TTC549 (cell line): ENCODE results near the gene PLXNB1.
"Not testable (repeated sequence)": the region's sequence is repeated elsewhere in the genome, so short reads cannot be mapped to it uniquely, and the experiment has no call there.

Source experiments
- FAIRE-seq: peaks from 2 replicates; lab custom pipeline; 2012; peaks lifted over from hg19 to GRCh38; lab: Jason Lieb, UNC

PLXNB1 gene

DNA sequence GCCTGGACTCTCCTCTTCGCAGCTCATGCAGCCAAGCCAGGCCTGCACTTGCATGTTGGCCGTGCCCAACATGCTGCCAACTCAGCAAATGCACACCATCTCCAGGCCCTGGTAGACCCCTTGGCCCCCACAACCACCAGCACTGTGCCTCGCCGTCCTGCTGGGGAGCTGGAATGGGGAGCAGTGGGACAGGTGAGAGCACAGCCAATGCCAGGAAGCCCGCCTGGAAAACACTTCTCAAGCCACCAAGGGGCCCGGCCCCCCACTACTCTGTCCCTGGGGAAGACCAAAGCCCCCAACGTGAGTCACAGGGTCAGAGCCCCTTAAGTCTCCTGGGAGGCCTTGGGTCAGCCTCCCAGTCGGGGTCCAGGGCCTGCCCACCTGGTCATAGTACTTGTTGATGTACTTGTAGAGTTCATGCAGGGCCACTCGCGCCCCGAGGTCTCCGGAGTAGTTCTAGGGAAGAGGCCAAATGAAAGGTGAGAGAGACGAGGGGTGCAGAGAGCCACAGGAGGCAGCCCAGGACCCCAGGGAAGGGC, 24.5 kb downstream of the PLXNB1 start:
- FAIRE-seq, result no peak

DNA sequence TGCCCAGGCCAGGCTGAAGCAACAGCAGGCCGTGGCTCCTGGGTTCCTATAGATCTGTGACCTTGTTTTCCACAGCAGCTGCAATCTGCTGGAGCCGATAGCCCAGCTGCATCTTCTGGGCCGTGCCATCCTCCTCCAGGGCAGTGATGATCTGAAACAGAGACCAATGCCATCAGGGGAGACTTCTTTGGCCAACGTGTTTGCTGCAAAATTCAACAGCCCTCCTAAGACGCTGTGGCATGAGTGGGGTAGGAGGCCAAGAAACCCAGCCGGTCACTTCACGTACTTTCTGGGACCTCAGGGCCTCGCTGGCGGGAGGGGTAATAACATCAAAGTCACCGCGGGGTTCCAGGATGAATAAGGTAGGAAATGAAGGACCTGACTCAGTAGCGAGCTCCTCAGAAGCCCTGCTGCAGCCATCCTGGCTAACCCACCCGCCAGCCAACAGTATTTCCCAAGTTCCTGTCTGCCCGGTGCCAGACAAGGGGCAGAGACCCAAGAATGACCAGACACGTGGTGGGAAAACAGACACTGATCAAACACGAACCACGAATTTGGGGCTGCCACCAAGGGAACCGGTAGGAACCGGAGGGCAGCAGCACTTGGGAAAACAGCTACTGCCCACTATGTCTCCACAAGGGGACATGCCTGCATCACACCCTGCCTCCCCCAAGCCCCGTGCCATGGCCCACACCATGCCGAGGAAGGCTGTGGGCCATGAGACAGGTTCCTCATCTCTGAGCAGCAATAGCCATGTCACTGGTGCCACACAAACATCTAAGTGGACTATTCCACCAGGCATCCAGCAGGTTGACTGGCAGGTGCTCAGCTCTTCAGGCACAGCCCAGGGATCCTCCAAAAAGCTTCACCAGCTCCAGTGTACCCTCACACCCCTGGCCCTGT, 25.2 kb downstream of the PLXNB1 start:
- FAIRE-seq, result no peak

DNA sequence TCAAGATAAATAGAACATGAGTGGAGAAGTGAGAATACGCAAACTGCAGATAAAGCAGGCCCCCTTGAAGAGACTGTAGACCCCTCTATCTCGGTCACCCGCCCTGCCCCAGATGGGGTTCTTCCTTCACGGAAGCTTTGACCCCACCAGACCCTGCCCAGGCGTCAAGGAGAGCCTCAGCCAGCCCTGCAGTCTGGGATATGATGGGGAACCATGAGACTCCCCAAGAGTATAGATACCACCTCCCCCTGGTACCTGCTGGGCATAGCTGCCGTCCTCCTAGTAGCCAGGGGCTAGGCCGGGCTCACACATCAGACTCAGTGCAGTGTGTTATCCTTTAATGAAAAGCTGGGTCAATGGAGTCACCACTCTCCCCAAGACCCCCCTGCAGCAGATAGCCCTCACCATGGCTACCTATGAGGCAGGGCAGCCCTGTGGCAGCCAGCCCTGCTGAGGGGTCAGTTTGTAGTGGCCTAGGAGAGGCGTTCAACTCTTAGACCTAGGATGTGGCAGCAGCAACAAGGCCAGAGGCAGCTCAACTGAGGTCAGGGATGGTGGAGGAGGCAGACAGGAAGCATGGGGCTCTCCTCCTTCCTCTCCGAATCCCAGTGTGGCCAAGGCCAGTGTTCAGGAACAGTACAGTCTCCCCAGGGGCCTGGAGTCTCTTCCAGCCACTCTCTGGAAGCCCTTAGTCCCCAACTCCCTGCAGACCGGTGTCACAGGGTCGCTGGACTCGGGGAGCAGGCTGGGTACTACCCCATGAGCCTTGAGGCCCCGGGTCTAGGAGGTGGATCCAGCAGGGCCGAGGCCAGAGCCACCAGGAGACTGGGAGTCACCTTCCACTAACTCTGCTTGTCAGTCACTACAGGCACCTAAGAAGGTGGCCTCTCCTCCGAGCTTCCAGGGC, 26.1 kb downstream of the PLXNB1 start:
- FAIRE-seq, result no peak

DNA sequence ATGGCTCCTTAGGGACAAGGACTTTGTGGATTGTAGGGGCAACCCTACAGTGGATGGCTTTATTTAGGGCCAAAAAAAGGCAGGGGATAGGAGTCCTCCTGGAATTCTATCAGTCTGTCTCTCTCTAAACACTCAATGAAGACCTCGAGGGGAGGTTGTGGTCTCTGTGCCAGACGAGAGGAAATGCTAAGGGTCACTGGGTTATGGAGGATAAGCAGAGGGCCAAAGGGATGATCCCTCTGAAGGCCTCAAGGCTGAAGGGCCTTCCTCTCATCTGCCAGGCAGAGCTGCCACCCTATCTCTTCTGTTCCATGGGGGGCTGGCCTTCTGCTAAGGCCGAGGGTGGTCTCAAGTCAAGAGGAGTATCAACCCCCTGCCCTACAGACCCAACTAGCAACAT, 27.0 kb downstream of the PLXNB1 start:
- no peak for FAIRE-seq

DNA sequence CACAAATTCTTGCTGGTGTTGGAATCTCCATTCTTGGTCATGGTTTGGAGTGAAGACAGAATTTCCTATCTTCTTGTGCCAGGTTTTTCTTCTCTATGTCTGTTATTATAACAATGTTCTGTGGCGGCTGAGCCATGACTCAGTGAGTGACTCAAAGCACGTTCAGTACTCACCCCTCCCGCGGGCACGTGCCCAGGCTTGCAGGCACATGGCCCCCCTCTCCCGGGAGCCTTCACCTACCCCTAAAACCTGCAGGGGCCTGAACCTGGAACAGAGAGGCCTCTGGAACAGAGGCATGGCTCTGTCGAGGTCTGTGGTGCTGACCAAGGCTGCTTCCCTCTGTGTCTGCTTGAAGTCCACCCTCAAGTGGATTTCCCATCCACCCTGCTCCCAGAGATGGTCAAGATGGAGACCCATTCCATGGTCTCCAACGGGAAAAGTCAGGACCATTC, 27.6 kb downstream of the PLXNB1 start:
- no peak for FAIRE-seq

DNA sequence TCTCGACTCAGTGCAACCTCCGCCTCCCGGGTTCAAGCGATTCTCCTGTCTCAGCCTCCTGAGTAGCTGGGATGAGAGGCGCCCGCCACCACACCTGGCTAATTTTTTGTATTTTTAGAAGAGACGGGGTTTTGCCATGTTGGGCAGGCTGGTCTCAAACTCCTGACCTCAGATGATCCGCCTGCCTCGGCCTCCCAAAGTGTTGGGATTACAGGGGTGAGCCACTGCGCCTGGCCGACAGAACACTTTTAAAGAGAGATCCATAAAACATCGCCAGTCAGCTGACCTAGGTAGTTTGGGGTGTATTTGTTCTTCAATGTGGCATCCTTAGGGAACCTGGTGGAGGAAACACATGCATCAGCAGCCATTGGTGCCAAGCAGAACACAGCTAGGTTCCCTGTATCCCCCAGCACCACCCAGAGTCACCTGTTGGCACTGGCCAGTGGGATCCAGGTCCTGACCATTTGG, 28.4 kb downstream of the PLXNB1 start:
- FAIRE-seq, result not testable (repeated sequence)

DNA sequence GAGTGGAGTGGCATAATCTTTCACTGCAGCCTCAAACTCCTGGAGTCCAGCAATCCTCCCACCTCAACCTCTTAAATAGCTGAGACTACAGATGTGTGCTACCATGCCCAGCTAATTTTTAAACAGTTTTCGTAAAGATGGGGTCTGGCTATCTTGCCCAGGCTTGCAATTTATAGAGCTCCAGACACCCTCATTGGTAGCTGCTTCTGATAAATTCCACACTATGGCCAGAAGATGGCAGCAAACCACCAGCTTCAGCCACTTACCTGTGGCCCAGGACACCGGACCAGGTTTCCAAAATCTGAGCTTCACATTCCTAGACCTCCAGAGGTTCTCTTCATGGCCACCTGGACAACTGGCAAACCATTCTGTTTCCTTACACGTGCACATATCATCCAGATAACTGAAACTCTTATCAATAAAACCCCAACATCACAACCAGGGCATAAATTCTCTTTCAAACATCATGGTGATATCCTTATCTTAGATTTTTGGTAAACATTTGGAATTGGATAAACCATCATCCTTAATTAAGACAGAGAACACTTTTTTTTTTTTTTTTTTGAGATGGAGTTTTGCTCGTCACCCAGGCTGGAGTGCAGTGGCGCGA, 29.0 kb downstream of the PLXNB1 start:
- no peak for FAIRE-seq

DNA sequence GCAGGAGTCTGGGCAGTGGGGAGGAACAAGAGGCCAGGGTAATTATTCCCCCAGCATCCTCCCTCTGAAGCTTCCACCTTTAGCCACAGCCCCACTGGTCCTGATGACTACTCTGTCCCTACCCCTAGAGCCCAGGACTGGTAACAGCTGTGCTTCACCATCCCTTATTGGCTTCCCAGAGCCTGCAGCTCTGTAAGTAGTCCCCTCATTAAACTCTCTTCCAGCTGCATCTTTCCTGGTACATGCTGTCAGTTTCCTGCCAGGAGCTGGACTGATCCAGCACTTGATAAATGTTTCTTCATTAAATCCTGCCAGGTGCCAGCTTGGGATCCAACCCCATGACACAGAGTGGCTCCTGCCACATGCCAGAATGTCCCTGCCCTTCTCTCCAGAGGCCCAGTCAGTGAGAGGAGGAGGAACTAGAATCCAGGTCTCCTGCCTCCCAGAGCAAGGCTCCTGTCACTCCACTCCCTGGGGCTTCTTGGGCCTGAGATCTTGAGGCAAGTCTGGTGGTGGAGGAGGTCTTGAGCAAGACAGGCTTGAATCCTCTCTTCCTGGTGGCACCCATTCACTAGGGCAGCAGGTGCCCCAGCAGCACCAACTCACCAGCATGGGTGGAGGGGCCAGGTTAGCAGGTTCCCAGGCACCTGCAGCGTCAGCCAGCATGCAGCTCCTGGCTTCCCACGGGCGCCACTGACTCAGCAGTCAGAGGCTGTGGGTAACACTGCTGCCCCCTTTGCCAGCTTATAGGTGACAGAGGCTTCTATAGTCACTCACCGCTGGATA, 30.3 kb downstream of the PLXNB1 start:
- no peak for FAIRE-seq

DNA sequence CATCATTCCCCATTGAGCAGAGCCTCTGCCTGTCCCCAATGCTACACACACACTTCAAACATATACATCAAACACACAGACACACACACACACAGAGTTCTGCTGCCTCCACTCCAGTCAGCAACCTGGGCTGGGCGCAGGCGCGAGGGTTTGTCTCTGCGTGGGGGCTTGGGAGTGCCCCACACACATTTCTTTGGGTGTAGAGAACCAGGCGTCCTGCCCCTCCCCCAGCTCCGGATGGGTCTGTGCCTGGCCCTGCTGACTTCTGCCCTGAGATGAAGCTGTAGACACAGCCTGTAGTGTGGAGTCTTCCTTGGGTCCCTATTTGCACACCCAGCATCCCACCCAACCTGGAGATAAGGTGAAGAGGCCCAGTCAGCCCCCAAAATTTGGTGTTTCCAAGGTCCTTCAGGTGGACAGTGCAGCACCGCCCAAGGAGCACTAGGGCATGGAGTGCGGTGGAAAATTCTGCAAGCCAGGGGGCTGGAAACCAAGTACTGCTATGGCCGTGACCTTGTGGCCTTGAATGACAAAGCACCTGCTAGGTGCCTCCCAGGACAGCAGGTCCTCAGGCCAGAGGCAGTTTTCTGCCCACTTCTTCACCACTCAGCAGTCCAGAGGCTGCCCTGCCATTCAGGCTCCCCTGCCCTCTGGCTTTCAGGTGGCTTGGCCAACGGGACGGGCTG, 31.0 kb downstream of the PLXNB1 start:
- no peak for FAIRE-seq

DNA sequence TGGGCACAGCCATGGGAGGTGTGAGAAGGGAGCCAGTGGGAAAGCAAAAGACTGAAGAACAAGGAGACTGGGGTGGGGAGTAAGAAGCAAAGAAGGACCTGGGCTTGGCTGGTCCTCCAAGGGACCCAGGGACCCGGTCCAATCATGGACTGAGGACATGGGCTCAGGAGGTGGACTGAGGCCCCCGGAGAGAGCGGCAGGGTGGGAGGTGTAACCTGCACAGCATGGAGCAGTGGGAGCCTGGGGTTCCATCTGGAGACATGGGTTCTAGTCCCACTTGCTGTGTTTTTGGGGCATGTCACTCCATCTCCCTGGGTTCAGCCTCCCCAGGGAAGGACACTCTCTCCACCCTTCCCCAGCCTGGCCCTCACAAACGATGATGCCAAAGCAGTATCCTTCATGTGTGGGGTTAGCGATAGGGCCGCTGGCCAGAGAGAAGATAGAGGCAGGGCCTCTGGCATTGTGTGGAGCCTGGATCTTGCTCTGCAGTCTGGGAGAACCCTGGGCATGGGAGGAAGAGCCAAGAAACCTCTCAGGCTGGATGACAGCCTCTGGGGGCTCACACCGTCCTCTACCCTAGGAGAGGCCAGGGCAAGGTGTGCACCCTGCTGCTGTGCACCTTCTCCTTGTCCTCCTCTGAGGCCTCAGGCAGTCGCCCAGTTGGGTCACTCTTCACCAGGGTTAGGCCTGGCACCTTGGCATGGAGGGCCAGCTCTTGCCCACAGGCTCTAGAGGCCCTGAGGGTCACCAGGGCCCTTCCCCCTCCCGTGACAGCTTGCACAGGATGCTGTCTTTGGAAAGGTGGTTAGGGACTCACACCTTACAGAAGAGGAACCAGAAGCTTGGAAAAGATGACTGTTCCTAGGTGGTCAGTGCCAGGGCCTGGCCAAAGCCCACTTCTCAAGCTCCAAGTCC, 31.9 kb downstream of the PLXNB1 start:
- FAIRE-seq, result no peak

DNA sequence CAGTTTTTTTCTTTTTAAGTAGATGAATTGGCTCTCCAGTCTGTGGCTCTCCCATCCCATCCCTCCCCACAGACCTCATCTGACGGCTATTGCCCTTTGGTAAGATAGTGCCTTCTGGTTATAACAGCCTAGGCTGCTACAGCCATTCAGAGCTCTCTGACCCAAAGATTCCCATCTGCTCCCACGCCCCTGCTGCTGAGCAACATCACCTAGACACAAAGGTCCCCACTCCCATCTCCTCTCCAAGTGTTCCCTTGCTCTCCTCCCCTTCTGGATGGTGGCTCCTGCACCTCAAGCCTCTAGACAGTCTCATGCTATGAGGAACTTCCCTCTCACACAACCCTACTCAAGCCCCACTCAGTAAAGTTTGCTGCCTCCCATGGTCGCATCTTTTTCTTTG, 34.2 kb downstream of the PLXNB1 start:
- no peak for FAIRE-seq

DNA sequence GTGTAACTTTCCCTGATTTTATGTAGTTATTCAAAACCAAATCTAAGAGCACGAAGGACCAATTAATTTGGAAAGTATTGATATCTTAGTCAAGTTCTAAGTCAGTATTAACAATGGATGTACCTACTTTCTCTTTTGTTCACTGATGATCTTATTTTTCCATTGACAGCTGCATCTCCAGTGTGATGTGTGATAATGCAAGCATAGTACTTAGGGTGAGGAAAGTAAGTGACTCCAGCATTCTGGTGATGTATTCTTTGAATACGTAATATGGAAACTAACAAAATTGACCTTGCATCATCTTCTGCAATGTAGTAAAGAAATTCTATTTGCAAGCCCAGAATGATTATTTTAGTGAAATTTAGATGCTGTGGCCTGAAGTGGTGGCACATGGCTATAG, 35.5 kb downstream of the PLXNB1 start:
- FAIRE-seq, result no peak

DNA sequence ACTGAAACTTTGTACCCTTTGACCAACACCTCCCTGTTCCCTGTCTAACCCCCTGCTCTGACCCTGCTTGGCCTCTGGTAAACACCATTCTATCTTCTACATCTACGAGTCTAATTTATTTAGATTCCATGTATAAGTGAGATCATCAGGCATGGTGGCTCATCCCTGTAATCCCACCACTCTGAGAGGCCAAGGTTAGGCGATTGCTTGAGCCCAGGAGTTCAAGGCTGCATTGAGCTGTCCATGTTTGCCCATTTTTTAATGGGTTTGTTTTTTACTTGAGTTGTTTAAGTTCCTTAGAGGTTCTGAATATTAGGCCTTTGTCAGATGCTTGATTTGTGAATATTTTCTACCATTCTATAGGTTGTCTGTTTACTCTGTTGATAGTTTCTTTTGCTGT, 40.9 kb downstream of the PLXNB1 start:
- FAIRE-seq, result no peak

DNA sequence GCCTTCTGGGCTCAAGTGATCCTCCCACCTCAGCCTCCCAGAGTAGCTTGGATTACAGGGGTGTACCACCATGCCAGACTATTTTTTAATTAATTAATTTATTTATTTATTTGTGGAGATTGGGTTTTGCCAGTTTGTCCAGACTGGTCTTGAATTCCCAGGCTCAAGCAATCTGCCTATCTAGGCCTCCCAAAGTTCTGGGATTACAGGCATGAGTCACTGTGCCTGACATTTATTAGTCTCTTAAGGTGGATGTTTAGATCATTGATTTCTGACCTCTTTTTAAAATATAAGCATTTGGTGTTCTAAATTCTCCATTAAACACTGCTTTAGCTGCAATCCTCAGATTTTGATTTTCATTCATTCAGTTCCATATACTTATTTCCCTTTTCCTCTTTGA, 42.3 kb downstream of the PLXNB1 start:
- FAIRE-seq, result no peak

DNA sequence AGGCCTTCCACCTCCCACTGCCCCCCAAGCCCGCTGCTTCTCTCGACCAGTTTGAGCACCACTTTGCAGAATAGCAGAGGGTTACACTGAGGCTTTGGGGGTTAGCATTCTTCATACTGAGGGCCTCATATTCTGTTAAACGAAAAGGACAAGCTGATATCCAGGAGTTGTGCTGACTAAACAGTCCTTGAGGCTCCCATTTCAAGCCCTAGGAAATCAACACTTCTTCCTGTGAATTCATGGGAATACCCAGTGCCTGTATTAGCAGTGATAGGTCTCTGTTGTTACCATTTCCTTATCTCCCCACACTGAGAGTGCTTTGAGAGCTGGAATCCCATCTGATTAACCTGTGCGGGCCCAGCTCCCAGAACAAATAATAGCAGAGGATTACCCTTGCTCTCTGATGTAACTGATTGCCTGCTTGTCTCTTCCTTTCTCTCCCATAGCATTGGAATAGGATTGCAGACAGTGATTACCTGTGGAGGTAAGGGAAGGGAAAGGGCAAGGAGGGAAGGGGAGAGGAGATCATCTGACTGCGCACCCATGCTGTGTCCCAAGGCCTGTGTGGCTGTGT, 56.9 kb downstream of the PLXNB1 start:
- no peak for FAIRE-seq

DNA sequence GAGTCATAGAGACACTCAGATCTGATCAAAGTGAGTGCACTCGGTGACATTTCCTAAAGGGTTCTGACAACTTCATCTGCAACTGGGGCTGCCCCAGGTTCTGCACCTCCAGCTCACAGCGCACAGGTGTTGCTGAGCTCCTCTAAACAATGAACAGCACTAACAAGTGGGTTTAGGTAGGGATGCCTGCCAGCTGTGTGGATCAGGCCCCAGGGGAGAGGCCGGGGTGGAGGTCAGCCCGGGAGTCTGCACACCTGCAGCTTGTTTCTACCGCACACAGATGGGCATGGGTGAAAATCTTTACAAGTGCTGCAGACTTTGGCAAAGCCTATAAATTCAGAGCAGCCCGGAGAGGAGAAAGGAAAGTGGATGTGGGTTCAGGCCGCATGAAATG, 57.5 kb downstream of the PLXNB1 start:
- FAIRE-seq, result no peak

DNA sequence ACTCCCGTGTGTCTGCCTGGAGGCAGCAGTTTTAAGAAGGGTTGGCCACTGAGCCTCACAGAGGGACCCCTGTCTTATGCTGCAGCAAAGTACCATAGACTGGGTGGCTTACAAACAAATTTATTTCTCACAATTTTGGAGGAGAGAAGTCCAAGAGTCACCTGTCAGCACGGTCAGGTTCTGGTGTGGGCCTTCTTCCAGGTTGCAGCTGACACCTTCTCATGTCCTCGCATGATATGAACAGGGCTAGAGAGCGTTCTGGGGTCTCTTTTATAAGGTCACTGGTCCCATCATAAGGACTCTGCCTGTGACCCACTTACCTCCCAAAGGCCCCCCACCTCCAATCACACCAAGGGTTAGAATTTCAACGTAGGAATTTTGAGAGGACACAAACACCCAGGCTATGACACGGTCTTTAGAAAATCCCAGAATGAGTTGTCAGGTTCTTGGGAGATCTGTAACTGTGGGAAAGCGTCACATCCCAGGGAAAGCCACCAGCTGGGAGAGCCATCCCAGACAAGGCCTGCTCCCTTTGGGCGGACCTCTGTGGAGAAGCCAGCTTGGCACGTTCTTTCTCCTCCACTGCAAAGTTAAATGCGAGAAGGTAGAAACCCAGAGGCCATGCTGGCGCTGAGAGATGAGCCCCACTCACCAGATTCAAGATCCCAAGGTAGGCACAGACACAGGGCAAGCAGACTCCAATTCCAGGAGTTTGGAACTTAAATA, 58.1 kb downstream of the PLXNB1 start, which contains the start of gene FBXW12:
TSS of gene FBXW12 (plus strand) at position 569 of the 726 bp plus-strand sequence. CDS start 549 bp downstream, outside the sequence.
- no peak for FAIRE-seq

DNA sequence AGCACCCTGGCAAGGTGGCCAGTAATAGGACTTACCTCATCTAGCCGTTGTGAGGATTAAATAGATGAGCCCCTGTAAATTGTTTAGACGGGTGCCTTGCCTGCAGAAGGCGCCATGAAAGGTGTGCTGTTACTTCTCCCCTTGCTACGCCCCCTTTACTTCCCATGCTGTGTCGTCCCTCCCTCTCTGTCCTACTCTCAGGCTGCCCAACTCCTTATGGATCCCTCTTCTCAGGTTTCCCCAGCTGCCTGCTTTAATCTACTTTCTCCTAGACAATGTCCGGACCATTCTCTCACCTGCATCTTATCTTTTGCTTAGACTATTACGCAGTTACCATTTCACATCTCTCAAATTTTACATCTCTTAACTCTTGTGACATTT, 59.6 kb downstream of the PLXNB1 start:
- FAIRE-seq, result no peak
